Measurements from ENCODE around the gene U2AF1L4. TPM values are rescaled to one million over a fixed set of nuclear protein-coding genes. Genes with fewer than 3 reads are reported as not detected.
"Not testable (repeated sequence)": the region's sequence is repeated elsewhere in the genome, so short reads cannot be mapped to it uniquely, and the experiment has no call there.

U2AF1L4 gene
- total RNA-seq, 1 donor from 2014 or later, result not detected

DNA sequence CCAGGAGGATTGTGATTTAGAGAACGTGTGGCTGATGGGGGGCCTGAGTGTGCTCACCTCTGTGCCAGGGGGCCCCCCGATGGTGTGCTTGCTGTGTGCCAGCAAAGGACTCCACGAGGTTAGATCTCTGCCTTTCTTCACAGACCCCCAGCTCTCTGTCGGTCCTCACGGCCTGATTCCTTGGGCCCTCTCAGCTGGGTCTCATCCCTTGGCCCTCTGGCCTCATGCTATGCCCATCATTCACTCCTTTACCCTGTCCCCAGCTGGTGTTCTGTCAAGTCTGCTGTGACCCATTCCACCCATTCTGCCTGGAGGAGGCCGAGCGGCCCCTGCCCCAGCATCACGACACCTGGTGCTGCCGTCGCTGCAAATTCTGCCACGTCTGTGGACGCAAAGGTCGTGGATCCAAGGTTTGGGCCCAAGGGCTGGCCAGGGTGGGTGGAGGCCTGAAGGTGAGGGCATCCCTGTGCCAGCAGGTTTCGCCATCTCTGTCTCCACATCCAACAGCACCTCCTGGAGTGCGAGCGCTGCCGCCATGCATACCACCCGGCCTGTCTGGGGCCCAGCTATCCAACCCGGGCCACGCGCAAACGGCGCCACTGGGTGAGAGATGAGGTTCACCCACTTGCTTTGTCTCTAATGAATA, 19.9 kb downstream of the U2AF1L4 start:
- intact Hi-C loops (cut with DNase I), result no loop called here
- no peak for DNase-seq (ENCODE audit: low spot score in 2 of 2)
- TF ChIP-seq, protein P1, sequence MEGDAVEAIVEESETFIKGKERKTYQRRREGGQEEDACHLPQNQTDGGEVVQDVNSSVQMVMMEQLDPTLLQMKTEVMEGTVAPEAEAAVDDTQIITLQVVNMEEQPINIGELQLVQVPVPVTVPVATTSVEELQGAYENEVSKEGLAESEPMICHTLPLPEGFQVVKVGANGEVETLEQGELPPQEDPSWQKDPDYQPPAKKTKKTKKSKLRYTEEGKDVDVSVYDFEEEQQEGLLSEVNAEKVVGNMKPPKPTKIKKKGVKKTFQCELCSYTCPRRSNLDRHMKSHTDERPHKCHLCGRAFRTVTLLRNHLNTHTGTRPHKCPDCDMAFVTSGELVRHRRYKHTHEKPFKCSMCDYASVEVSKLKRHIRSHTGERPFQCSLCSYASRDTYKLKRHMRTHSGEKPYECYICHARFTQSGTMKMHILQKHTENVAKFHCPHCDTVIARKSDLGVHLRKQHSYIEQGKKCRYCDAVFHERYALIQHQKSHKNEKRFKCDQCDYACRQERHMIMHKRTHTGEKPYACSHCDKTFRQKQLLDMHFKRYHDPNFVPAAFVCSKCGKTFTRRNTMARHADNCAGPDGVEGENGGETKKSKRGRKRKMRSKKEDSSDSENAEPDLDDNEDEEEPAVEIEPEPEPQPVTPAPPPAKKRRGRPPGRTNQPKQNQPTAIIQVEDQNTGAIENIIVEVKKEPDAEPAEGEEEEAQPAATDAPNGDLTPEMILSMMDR (IDR thresholded peaks at IDR 0.05), result no peak
- Histone ChIP-seq H3K4me3 (no peak overlapping the region), H3K9me3 (no peaks in the 10 kb centered on the region), H3K4me1 (no peaks in the 10 kb centered on the region), H3K36me3 (peaks cover 97 to 100% of the 10 kb centered on the region in 2 donors), H3K27me3 (no peaks in the 10 kb centered on the region), H3K27ac (no peak overlapping the region)

GRCh38 chr19:35724560-35724959, 20.7 kb downstream of the U2AF1L4 start:
- Histone ChIP-seq H3K4me1 (no peaks in the 10 kb centered on the region), H3K36me3 (peaks cover 96 to 100% of the 10 kb centered on the region in 2 donors), H3K27ac (no peak overlapping the region), H3K27me3 (no peaks in the 10 kb centered on the region), H3K9me3 (no peaks in the 10 kb centered on the region), H3K4me3 (no peak overlapping the region)
- intact Hi-C loops (cut with DNase I), result no loop called here
- TF ChIP-seq, protein P1 (IDR thresholded peaks at IDR 0.05), result no peak
- no peak for DNase-seq (ENCODE audit: low spot score in 2 of 2)

DNA sequence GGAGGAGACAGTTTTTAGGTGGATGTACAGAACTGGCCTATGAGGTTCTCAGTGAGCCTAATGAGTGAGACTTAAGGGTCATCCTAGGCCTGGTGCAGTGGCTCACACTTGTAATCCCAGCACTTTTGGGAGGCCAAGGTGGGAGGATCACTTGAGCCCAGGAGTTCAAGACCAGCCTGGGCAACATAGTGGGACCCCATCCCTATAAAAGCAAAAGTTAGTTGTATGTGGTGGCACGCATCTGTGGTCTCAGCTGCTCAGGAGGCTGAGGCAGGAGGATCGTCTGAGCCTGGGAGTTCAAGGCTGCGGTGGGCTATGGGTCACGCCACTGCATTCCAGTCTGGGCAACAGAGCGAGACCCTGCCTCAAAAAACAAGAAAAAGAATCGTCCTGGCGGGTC, 21.1 kb downstream of the U2AF1L4 start:
- H3K27me3 ChIP-seq; H3K27ac ChIP-seq; H3K4me3 ChIP-seq; intact Hi-C loops (cut with DNase I); DNase-seq (ENCODE audit: low spot score in 2 of 2); H3K9me3 ChIP-seq; H3K4me1 ChIP-seq: not testable (repeated sequence)
- peaks cover 92 to 96% of the 10 kb centered on the region in 2 donors for H3K36me3 ChIP-seq

- no peaks in the 10 kb centered on the region for H3K27me3 ChIP-seq
- H3K27ac ChIP-seq, result no peak overlapping the region
- TF ChIP-seq, protein P1 (IDR thresholded peaks at IDR 0.05), result no peak
- H3K36me3 ChIP-seq, result peaks cover 87 to 92% of the 10 kb centered on the region in 2 donors
- H3K4me1 ChIP-seq, result peaks cover 3 to 7% of the 10 kb centered on the region in 2 donors
- no peaks in the 10 kb centered on the region for H3K9me3 ChIP-seq
- no peak overlapping the region for H3K4me3 ChIP-seq
- DNase-seq (ENCODE audit: low spot score in 2 of 2), result no peak
- intact Hi-C loops (cut with DNase I), result no loop called here
Observed at GRCh38 chr19:35723671-35724070, 21.5 kb downstream of the U2AF1L4 start.

DNA sequence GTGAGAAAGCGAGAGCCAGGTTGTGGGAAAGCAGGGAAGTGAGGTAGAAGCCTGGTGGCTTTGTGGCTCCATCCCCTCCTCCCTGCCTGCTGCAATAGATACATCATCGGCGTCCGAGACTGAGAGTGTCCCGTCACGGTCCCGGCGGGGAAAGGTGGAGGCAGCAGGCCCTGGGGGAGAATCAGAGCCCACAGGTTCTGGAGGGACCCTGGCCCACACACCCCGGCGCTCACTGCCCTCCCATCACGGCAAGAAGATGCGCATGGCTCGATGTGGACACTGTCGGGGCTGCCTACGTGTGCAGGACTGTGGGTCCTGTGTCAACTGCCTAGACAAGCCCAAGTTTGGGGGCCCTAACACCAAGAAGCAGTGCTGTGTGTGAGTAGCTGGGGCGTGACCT, 22.3 kb downstream of the U2AF1L4 start:
- peaks cover 3 to 7% of the 10 kb centered on the region in 2 donors for H3K4me1 ChIP-seq
- TF ChIP-seq, protein P1 (IDR thresholded peaks at IDR 0.05), result no peak
- H3K9me3 ChIP-seq, result no peaks in the 10 kb centered on the region
- no peak overlapping the region for H3K4me3 ChIP-seq
- intact Hi-C loops (cut with DNase I), result no loop called here
- no peak overlapping the region for H3K27ac ChIP-seq
- H3K36me3 ChIP-seq, result peaks cover 79 to 84% of the 10 kb centered on the region in 2 donors
- DNase-seq (ENCODE audit: low spot score in 2 of 2), result no peak
- no peaks in the 10 kb centered on the region for H3K27me3 ChIP-seq

GRCh38 chr19:35722461-35722860, 22.8 kb downstream of the U2AF1L4 start:
- Histone ChIP-seq H3K36me3 (peaks cover 75 to 79% of the 10 kb centered on the region in 2 donors), H3K27me3 (no peaks in the 10 kb centered on the region)
- TF ChIP-seq, protein P1 (IDR thresholded peaks at IDR 0.05), result no peak

More at GRCh38 chr19:35722461-35722860, 22.8 kb downstream of the U2AF1L4 start:
- H3K4me3 ChIP-seq, result no peak overlapping the region
- no peaks in the 10 kb centered on the region for H3K9me3 ChIP-seq
- no peak for DNase-seq (ENCODE audit: low spot score in 2 of 2)
- peaks cover 3 to 7% of the 10 kb centered on the region in 2 donors for H3K4me1 ChIP-seq
- no peak overlapping the region for H3K27ac ChIP-seq
- intact Hi-C loops (cut with DNase I), result no loop called here

All from ascending aorta (tissue), 2 donors.